Activated T-helper 1 cell treated with anti-CD3 and anti-CD28 coated beads, Interleukin-2, amount 50 U/mL, for 16 hours (primary cell): ENCODE measurements around the gene KRTAP5-10.
A peak's percentile ranks its signal among the peaks of the same experiment; 100 is the strongest.
"Not testable (repeated sequence)": the region's sequence is repeated elsewhere in the genome, so short reads cannot be mapped to it uniquely, and the experiment has no call there.

Experiments used
- DNase-seq, 2 donors: peaks; one replicate each; pipeline ENCODE4 v3.0.0-alpha.2; 2020; ENCODE audit warnings: low read depth in 1 of 2, low spot score in 1 of 2

The KRTAP5-10 gene

DNA sequence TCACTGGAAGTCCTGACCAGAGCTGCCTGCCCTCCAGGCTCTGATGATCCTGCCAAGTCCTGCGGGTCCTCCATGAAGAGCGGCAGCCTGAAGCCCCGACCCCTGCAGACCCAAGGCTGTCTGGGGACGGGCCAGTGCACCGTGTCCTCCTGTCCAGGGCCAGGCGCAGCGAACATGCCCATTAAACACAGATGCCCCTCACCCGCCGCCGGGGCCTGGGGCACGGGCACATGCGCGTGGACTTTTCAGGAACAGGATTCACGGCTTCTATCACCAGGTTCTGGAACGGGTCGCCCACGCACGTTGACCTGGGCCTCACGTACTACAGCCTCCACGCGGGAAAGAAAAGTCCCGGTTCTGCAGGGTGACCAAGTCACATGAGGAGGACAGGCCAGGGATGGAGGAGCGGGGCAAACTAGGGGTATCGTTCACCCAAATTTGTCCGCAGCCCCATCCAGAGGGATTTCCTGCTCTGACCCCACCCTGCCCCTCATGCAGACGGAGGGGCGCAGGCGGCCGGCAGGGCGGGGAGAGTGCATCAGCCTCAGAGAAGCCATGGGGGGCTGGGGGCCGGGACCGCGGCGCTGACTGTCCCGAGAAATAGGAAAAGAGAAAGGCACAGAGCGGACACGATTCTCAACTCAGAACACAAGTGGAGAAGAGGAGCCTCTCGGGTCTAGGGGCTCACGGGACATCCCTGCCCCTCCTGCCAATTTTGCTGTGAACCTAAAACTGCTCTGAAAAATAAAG is 5.9 kb downstream of the KRTAP5-10 start:
- DNase-seq, result not testable (repeated sequence)

DNA sequence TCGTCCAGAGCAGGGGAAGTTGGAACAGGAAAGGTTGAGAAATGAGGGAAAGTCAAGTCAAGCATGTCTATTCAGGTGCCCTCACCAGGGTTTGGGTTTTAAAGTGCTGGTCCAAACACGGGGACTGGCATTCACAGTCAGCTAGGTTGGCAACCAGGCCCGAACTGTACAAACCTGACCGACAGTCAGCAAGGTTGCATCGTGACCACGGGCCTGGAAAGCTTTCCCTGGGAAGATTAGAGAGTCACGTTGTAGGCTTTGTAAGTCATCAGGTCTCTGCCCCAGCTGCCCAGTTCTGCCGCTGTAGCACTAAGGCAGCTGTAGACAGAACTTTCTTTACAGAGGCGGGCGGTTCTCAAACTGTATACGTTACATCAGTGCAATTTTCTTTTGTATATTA is 7.4 kb downstream of the KRTAP5-10 start:
- no peak for DNase-seq

DNA sequence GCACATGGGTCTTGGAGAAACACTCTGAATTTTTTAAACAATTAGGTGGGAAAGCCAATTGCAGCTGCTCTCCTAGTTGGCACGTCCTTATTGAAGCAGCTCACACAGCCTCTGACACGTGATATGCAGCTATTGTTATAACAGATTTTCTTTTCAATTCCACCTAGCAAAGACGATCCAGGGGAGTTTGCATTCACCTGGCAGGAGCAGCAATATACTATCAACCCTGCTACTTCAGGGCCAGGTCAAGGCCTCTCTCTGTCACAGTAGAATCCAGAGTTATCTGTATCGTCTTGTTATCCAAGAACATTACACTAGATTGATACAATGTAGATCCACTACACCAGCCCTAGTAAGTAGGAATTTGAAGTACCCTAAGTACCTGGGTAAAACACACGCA is 9.1 kb downstream of the KRTAP5-10 start:
- no peak for DNase-seq

DNA sequence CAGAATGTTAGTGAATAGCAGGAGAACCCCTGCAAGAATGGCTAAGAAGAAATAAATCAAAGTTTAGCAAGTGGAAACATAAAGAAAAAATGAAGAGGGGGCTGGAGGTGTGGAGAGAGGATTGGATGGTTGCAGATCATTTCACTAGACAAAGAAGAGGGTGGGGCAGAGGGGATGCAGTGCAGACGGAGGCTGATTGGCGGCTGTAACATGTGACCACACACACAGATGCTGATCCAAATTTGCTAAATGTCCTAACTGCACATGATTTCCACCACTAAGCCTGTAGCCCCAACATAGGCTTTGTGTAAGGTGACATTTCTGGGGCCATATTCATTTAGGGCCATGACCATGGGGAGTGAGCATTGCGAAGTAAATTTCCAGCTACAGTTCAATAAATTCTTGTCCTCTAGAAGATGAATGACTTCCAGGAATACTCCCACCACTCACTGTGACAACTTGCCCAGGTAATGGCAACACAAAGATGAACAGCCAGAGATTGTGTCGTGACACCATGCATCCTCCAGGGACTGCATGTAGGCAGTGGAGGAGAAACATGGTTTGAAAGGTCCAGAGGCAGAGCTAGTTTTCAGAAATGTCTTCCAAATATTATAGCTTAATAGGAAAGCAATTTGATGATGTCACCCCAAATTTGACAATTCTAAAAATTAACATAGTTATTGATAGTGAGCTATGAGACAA is 10.5 kb downstream of the KRTAP5-10 start:
- no peak for DNase-seq

DNA sequence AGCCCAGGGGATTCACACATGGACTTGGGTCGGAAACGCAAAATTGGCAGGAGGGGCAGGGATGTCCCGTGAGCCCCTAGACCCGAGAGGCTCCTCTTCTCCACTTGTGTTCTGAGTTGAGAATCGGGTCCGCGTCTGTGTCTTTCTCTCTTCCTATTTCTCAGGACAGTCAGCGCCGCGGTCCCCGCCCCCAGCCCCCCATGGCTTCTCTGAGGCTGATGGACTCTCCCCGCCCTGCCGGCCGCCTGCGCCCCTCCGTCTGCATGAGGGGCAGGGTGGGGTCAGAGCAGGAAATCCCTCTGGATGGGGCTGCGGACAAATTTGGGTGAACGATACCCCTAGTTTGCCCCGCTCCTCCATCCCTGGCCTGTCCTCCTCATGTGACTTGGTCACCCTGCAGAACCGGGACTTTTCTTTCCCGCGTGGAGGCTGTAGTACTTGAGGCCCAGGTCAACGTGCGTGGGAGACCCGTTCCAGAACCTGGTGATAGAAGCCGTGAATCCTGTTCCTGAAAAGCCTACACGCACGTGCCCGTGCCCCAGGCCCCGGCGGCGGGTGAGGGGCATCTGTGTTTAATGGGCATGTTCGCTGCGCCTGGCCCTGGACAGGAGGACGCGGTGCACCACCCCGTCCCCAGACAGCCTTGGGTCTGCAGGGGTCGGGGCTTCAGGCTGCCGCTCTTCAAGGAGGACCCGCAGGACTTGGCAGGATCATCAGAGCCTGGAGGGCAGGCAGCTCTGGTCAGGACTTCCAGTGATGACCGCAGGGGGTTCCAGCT is 11.5 kb downstream of the KRTAP5-10 start:
- not testable (repeated sequence) for DNase-seq

DNA sequence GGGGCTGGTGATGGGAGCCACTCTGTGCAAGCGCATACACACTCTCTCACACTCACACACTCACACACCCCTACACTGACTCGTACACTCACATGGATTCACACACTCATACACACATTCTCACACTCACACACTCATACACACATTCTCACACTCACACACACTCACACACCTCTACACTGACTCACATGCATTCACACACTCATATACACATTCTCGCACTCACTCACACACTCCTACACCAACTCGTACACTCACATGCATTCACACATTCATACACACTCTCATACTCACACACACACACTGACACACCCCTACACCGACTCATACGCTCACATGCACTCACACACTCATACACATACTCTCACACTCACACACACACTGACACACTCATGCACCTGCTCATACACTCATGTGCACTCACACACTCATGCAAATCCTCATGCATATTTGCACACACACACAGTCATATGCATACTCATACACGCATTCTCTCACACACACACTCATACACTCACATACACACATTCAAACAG is 12.2 kb downstream of the KRTAP5-10 start:
- DNase-seq, result no peak

DNA sequence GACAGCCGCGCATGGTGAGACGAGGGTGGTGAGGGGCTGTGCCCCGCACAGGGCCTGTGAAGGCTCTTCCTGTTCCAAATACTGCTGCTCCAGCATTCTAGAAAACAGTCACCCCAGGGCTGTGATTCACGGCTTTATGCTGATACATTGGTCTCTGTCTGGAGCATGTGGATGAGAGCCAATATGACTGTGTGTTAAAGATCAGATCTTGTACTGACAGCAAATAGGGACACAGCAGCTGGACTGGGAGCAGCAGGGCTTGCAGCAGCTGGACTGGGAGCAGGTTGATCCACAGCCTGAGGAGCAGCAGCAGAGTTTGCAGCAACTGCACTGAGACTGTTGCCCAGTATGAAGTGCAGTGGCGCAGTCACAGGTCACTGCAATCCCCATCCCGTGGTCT is 14.2 kb downstream of the KRTAP5-10 start:
- DNase-seq, result not testable (repeated sequence)

DNA sequence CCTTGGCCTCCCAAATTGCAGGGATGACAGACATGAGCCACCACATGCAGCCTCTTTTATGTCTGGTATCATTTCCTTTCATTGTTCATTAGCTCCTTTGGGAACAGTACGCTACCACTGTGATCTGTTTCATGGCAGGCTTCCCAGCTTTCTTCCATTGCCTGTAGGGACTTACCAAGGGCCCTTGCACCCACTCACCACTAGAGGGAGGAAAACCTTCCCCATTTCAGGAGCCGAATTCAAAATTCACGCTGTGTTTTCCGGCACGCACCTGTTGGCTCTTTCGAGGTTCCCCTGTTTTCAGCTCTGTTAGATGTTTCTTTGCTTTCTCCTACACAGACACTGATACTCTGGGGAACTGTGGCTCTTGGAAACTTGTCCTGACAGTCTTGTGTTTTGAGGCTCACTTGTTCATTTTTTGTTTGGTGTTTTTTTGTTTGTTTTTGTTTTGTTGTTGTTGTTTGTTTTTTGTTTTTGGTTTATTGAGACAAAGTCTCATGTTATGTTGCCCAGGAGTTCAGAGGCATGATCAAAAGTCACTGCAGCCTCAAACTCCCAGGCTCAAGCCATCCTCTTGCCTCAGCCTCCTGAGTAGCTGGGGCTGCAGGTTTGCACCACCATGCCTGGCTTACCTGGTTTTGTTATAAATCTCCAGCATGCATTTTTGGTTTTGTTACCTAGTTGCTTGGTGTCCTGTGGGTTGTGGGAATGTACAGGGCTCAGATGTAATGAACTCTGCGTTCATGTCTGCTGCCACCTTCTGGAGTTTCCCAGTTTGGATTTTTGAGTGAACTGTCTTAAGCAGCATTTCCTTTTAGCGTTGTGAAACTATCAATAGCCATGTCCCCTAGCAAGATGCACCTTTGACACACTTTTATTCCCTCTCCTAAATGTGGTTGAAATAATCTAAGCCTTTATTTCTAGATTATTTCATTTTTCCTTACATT is 15.0 kb downstream of the KRTAP5-10 start:
- no peak for DNase-seq

DNA sequence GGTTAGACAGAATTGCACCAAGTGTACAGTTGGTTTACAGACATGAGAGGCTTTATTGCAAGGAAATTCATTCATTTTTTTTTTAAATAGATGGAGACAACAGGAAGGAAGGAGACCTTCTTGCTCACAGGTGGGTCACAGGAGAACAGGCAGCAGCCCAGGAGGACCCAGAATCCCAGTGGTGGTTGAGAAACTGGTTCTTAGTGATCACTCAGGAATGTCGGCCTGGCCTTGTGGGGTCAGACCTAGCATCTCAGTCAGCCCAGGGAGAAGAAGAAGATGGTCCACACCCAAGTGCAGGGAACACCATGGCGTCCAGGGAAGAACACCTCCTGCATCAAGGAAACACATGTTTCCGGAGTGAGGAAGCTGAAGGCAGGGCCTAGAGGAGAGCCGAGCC is 16.5 kb downstream of the KRTAP5-10 start:
- no peak for DNase-seq

DNA sequence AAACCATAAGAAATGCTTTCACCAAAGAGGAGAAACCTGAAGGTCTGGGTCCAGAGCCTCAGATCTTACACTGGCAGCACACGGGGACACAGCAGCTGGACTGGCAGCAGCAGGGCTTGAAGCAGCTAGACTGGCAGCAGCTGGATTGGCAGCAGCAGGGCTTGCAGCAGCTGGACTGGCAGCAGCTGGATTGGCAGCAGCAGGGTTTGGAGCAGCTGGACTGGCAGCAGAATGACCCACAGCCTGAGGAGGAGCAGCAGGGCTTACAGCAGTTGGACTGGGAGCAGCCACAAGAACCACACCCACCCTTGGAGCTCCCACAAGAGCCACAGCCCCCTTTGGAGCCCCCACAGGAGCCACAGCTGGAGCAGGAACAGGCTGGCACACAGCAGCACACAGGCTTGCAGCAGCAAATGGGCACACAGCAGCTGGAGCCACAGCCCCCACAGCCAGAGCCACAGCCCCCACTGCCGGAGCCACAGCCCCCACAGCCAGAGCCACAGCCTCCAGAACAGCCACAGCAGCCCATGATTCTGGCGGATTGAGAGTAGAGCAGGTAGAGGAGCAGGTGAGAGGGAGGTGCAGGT is 17.0 kb downstream of the KRTAP5-10 start, which contains the start of gene KRTAP5-11:
Gene KRTAP5-11 (minus strand): TSS at position 567 of the 587 bp plus-strand sequence. CDS start 38 bp downstream, at position 529.
- no peak for DNase-seq

DNA sequence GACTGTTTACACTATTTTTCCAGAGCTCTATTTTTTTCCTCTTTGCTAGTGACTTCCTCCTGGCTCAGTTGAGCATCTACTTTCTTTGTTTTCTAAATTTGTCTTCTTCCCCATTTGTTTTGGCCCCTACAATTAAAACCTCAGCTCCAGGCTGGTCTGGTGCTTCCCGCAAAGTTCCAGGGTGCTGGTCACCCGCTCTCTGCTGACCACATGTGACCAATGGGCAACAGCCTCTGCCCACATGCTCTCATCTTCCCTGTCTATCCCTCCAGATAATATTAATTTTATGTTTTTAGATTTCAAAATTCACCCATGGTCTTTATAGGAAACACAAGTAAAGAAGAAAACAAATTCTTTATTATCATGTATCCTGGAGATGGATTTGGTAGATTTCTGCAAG is 17.6 kb downstream of the KRTAP5-10 start:
- not testable (repeated sequence) for DNase-seq

DNA sequence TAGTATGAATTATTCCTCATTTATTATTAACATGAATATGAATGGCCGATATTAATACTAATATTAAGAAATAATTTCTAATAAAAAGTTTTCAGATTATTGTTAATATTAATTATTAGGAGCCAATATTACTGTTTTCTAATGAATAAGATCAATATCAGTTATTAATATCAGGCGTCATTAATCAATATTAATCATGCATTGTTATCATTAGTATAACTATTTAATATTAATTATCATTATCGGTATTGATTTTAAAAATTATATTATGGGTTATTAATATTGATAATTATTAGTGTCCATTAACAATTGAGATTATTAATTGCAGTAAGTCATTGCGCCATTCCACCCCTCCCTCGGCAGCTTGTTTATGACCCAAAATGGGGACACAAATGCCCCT is 20.3 kb downstream of the KRTAP5-10 start:
- not testable (repeated sequence) for DNase-seq

DNA sequence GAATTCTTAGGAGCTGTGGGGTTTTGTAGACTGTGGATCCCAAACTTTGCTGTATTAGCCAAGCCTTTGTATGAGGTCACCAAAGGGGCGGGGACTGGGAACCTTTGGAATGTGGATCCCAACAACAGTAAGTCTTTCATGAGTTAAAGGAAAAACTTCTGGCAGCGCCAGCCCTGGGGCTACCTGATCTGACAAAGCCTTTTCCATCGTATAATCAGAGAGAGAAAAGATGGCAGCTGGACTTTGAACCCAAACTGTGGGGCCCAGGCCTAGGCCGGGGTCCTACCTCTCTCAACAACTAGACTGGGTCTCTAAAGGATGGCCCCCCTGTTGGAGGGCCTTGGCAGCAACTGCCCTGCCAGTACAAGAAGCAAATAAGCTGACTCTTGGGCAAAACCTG is 23.0 kb downstream of the KRTAP5-10 start:
- not testable (repeated sequence) for DNase-seq

DNA sequence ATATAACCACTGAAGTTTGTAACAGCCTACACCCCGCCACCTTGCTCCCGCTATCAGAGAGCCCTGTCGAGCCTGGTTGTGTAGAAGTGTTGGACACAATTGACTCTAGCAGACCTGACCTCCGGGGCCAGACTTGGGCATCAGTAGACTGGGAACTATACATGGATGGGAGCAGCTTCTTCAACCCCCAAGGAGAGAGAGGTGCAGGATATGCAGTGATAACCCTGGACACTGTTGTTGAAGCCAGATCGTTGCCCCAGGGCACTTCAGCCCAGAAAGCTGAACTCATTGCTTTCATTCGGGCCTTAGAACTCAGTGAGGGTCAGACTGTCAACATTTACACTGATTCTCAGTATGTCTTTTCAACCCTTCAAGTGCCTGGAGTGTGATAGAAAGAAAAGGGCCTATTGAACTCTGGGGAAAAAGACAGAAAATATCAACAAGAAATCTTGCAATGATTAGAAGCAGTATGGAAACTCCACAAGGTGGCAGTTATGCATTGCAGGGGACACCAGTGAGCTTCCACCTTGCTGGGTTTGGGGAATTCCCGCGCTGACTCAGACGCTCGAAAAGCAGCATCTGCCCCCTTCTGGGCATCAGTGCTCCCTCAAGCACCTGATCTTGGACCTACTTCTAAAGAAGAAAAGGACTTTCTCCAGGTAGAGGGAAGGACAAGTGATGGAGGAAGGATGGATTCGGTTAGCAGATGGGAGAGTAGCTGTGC is 23.6 kb downstream of the KRTAP5-10 start:
- DNase-seq, result peak in 1 of 2 donors; percentile 9

DNA sequence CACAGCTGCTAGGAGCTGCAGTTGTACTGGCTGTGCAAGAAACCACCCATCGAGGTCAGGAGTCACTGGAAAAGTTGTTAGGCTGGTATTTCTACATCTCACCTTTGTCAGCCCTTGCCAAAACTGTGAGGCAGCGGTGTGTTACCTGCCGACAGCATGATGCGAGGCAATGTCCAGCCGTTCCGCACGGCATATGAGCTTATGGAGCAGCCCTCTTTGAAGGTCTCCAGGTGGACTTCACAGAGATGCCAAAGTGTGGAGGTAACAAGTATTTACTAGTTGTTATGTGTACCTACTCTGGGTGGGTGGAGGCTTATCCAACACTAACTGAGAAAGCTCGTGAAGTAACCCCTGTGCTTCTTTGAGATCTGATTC is 24.2 kb downstream of the KRTAP5-10 start:
- not testable (repeated sequence) for DNase-seq

DNA sequence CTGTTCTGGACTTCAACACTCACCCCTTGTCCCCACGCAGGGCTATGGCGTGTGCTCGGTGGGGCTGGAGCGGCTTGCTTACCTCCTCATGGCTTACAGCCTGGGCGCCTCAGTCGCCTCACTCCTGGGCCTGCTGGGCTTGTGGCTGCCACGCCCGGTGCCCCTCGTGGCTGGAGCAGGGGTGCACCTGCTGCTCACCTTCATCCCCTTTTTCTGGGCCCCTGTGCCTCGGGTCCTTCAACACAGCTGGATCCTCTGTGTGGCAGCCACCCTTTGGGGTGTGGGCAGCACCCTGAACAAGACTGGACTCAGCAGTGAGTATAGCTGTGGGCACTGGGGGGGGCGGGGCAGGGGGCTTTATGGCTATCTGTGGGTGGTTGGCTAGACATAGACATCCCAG is 37.9 kb downstream of the KRTAP5-10 start:
- DNase-seq, result not testable (repeated sequence)

DNA sequence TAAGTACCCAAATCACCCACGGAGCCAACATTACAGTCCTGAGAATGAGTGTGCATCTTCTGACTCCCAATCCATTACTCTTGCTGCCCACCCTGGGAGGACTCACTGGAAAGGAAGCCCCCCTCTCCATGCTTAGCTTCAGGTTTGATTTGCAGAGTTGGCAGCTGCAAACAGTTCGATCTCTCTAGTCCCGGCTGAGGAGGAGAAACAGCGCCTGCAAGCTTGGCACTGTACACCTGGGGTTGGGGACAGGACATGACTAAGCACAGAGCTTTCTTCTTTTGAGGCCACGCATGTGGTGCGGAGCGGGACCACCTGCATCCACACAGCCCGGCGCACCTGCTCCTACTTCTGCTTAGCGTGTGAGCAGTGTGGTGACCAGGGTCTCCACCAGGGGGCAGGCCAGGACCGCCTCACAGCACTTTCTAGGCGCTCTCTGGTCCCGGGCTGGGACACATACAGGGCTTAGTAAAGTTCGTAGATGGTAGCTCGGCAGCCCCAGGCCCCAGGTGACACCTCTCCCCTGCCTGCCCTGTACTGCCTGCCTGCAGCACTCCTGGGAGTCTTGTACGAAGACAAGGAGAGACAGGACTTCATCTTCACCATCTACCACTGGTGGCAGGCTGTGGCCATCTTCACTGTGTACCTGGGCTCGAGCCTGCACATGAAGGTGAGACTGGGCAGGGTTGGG is 39.6 kb downstream of the KRTAP5-10 start:
- DNase-seq, result not testable (repeated sequence)

DNA sequence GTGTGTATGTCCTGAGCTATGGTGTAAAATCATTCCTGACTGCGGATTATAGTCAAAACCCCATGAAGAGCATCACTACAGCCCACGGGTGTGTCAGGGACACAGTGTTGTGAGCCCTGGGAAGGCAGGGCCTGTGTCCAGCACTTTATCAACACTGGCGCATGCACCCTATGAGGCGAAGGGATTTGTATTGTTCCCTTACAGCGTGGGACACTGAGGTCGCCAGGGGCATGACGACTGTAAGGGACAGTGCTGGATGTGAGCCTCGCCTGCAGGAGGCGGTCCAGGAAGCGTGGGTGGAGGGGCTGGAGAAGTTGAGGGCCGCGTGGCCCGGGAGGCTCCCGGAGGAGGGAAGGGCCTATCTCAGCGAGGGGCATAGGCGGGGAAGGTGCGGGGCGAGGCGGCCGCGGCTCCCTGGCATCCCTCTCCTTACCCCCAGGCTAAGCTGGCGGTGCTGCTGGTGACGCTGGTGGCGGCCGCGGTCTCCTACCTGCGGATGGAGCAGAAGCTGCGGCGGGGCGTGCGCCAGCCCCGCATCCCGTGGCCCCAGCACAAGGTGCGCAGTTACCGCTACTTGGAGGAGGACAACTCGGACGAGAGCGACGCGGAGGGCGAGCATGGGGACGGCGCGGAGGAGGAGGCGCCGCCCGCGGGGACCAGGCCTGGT is 41.6 kb downstream of the KRTAP5-10 start:
- DNase-seq, result not testable (repeated sequence)
